Hematopoietic multipotent progenitor cell treated with erythropoietin and hydrocortisone succinate and interleukin-3 and kit ligand, for 15 days (in vitro differentiated cells): ENCODE measurements around the gene NANS.
"Not testable (repeated sequence)": the region's sequence is repeated elsewhere in the genome, so short reads cannot be mapped to it uniquely, and the experiment has no call there.

ENCODE experiments used
- DNase-seq: peaks from one replicate; pipeline ENCODE4 v3.0.0-alpha.2; 2015; ENCODE audit warnings: low spot score

Gene NANS

GRCh38 chr9:98101416-98101815 lies 44.9 kb downstream of the NANS start:
- DNase-seq: no peak

GRCh38 chr9:98101868-98102273 lies 45.3 kb downstream of the NANS start:
- DNase-seq: no peak

GRCh38 chr9:98104445-98104881 lies 47.9 kb downstream of the NANS start:
- no peak for DNase-seq

GRCh38 chr9:98105006-98105405 lies 48.5 kb downstream of the NANS start:
- no peak for DNase-seq

- DNase-seq: no peak
Measured at GRCh38 chr9:98107926-98108325, 51.4 kb downstream of the NANS start.

- no peak for DNase-seq
Measured at GRCh38 chr9:98108531-98109031, 52.0 kb downstream of the NANS start.

- DNase-seq: no peak
Measured at GRCh38 chr9:98109052-98109451, 52.5 kb downstream of the NANS start.

- DNase-seq: not testable (repeated sequence)
Measured at GRCh38 chr9:98117097-98117496, 60.6 kb downstream of the NANS start.

- peak; percentile 17 for DNase-seq
Measured at GRCh38 chr9:98117984-98118639, 61.6 kb downstream of the NANS start.

- DNase-seq: peak; percentile 48
Measured at GRCh38 chr9:98118640-98119601, 62.4 kb downstream of the NANS start, which contains the start of gene TRIM14. Gene TRIM14 (minus strand): TSS chr9:98119222. CDS start chr9:98119188, 34 bp downstream.

GRCh38 chr9:98120476-98120875 lies 63.9 kb downstream of the NANS start:
- no peak for DNase-seq

- DNase-seq: no peak
Measured at GRCh38 chr9:98121058-98121457, 64.5 kb downstream of the NANS start.

- not testable (repeated sequence) for DNase-seq
Measured at GRCh38 chr9:98124091-98124490, 67.6 kb downstream of the NANS start.

GRCh38 chr9:98124637-98125426 lies 68.3 kb downstream of the NANS start:
- DNase-seq: no peak

- DNase-seq: no peak
Measured at GRCh38 chr9:98127226-98127625, 70.7 kb downstream of the NANS start.

GRCh38 chr9:98128316-98128715 lies 71.8 kb downstream of the NANS start:
- DNase-seq: no peak

GRCh38 chr9:98129451-98129881 lies 72.9 kb downstream of the NANS start:
- no peak for DNase-seq

- not testable (repeated sequence) for DNase-seq
Measured at GRCh38 chr9:98130060-98130459, 73.5 kb downstream of the NANS start.

GRCh38 chr9:98130576-98131228 lies 74.2 kb downstream of the NANS start:
- DNase-seq: no peak

- no peak for DNase-seq
Measured at GRCh38 chr9:98132158-98132557, 75.6 kb downstream of the NANS start.
